GM12873 (cell line): Measurements from ENCODE around the gene NBR1.

Experiments
- TF ChIP-seq, protein P1 (sequence below): IDR thresholded peaks from 2 replicates; pipeline ENCODE4 v1.5.1; 2012; ENCODE audit warnings: low read depth, mild to moderate bottlenecking, moderate library complexity, low read length, control low read depth; ENCODE audit not compliant: insufficient read depth; ENCODE audit errors: missing control alignments

The NBR1 gene

DNA sequence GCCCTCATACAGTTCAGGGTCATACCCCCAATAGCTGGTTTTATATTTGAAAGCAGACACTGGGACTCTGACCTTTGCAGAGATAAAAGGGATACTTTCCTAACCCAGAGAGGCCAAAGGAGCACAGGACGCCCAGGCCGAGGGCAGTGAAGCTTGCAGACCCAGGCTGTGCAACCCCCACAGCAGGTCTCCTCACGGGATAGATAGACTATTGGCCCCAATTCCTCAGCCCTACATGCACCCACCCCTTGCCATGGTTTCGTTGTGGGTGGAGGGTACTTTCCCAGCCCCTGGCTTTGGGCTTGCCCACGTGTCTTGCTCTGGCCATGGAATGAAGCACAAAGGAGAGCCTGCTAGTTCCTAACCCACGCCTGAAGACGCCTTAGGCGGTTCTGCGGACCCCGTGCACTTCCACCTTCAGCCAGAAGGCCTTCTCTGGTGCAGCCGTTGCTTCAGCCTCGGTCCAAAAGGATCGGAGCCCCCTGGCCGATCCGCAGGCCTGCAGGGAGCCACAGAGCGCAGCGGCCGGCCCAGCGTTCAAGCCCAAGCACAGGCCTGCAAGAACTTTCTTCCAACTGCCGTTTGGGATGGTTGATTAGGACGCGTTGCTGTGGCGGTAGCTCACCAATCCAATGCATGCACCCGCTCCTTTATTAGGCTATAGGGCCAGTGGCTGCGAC is 36.1 kb upstream of the NBR1 start:
- TF ChIP-seq, protein P1, sequence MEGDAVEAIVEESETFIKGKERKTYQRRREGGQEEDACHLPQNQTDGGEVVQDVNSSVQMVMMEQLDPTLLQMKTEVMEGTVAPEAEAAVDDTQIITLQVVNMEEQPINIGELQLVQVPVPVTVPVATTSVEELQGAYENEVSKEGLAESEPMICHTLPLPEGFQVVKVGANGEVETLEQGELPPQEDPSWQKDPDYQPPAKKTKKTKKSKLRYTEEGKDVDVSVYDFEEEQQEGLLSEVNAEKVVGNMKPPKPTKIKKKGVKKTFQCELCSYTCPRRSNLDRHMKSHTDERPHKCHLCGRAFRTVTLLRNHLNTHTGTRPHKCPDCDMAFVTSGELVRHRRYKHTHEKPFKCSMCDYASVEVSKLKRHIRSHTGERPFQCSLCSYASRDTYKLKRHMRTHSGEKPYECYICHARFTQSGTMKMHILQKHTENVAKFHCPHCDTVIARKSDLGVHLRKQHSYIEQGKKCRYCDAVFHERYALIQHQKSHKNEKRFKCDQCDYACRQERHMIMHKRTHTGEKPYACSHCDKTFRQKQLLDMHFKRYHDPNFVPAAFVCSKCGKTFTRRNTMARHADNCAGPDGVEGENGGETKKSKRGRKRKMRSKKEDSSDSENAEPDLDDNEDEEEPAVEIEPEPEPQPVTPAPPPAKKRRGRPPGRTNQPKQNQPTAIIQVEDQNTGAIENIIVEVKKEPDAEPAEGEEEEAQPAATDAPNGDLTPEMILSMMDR, result no peak

DNA sequence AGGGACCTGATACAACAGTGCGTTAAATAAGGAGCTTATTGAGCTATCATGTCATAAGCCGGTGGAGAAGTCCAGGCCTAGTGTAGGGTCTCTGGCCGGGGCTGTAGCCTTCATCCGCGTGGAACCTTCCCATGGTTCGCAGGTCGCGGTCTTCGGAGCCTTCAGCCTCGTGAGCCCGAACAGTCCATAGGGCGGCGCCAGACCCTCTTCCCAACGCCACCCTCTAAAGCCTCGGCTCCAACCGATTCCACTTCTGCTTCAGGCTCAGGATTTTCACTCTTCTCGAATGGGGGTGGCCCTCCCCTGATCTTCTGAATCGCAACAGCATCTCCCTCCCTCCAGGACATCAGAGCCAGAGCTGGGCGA is 35.6 kb upstream of the NBR1 start:
- TF ChIP-seq, protein P1, result no peak

DNA sequence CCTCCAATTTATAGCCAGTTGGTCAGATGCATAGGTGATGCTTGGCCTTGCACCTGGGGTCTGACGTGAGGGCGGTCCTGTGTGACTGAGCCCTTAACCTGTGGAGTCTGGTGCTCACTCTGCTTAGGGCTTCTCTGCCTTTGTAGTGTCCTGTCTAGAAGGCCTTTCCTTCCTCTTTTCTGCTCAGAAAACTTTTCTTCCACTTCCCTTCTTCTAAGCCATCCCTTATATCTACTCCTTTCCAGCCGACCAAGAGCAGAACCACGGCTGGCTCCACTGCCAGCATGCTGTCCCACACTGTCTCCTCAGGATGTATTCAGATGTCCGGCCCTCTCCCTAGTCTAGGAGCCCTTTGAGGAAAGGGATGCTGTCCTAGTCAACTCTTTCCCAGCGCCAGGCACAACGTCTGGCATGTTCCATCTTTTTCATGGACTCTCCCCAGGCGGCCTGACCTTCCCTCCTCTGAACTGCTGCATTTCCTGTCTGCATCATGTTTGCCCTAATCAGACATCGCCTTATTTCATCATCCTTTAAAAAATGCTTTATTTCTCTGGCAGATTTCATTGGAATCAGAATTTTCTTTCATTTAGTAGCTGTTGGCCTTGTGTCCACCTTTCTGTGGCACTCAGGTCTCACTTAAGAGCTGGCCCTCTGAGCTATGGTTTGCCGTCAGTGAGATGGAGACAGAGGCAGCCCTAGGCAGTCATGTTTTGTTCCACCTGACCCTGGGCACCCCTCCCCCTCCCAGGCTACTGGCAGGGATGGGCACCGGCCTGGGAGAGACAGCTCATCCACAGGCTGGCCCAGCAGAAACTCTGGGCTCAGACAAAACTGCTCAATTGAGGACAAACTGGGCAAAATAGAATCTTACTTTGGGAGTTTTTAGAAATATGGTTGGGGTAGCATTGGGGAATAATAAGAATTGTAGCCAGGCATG is 30.4 kb upstream of the NBR1 start:
- TF ChIP-seq, protein P1, result no peak

DNA sequence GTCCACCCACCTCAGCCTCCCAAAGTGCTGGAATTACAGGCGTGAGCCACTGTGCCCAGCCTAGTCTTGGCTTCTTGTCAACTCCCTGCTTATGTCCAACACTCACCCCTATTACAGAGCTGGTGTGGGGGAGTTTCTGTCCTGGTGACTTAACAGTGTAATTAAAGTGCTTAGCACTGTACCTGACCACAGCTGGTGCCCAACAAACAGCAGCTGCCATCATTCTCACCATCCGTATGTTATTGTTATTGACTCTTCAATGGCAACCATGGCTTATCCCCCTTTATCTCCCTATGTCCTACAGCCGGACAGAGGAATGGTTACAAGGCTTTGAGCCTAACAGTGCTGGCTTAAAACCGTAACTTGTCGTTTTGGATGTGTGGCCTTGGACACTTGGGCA is 28.9 kb upstream of the NBR1 start:
- TF ChIP-seq, protein P1, result no peak

DNA sequence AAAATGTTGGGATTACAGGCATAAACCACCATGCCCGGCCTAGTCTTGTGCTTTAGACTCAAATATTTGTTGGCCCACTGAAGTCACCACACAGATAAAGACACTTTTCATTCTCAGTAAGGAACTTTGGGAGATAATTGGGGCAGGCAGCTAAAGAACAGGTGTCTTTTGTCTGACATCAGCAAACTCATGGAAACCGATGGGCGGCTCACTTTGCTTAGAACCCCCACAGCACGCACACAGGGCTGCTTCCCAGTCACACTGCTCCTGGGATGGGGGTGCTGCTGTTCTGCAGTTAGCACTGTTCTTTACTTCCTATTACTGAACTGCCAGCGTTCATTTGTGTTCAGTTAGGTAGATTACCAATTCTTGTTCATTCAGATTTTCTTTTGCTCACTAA is 27.8 kb upstream of the NBR1 start:
- TF ChIP-seq, protein P1, result no peak

DNA sequence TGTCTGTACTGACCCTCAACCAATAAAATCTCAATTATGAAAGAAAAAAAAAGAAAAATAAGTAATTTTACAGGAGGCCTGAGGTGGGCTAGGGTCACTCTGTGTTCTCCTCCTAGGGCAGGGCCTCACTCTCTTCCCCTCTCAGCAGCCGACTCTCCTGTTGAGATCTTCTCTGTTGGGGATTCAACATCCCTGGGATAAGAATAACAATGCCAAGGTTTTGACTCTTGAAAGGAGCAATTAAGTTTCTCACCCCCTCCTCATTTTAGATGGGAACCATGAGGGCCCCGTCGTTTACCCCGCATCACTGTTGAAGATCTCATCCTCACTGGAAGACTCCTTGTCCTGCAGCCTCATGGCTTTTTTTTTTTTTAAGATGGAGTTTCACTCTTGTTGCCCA is 24.4 kb upstream of the NBR1 start:
- TF ChIP-seq, protein P1, result no peak

DNA sequence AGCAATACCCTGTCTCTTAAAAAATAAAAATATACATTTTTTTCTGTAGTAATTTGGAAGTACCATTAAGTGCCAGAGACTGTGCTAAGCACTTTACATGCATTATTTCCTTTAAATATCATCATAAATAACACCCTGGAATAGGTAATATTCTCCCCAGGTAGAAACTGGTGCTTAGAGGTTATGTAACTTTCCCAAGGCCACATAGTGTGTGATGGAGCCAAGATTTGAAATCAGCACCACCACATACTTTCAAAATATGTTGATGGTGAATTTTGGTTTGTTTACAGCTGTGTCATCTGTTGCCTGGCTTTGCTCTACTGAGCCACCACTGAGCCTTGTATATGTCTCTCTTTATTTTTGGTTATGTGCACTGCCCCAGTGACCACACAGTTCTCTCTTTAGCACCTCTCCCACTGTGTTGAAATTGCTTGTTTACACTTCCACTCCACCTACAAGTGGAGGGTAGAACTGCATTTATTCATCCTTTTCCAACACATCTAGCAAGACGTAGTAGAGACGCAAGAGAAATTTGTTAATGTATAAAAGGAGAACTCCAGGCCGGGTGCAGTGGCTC is 19.0 kb upstream of the NBR1 start:
- TF ChIP-seq, protein P1, result no peak
